Retinal pigment epithelial cell (primary cell): Measurements from ENCODE around the gene MSANTD3.

Experiments
- DNase-seq: peaks from one replicate; pipeline ENCODE4 v3.0.0-alpha.2; 2010; ENCODE audit warnings: low read depth
- H3K4me3 ChIP-seq: 2 replicates; pipeline ENCODE4 v1.5.1; 2011; ENCODE audit warnings: mild to moderate bottlenecking, low read length, control low read depth, moderate library complexity
- TF ChIP-seq, protein P1 (sequence below): conservative IDR thresholded peaks from 2 replicates; pipeline ENCODE4 v1.5.1; 2011; ENCODE audit warnings: low read depth, low read length, control low read depth, inconsistent platforms

Gene MSANTD3

DNA sequence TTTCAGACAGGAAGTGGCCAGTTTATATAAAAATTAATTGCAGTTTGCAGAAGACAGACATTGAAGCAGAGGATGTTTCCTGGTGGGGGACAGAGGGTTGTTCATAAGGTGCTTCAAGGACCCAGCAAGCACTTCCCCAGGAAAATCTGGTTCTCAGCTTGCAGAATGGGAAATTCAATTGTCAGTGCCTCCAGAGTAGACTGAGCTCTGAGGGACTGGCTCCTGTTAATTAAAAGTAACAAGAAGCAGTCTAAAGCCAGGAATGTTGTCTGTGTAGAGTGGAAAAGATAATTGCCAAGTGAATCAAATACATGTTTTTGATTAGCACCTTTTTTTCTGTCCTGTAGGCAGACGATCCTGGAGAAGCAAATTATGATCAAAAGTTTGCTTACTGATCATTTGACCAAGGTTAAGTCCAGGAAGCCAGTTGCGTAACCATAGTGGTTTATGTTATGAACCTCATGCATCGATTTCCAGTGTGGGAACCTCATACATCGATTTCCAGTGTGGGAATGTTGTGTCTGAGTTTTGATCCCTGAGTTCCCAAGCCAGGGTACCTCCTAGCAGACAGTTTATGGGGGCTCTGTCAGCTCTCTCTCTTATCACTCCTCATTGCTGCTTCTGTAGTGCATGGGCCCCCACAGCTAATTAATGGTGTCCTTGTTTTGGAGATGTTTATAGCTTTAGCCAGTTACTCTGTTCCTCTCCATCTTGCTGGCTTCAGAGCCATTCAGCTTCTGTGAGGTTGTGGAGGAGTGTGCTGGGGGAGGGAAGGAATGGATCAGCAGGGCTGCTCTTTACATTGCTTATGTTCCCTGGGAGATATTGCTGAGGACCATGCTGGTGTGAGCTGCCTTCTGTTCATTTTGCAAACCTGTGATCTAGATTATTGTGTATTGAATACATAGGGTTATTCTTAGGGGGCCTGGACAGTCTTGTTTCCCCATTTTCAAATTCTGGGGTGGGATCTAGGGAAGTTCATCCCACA is 17.1 kb downstream of the MSANTD3 start:
- H3K4me3 ChIP-seq = no peak overlapping the region
- no peak for DNase-seq
- TF ChIP-seq, protein P1, sequence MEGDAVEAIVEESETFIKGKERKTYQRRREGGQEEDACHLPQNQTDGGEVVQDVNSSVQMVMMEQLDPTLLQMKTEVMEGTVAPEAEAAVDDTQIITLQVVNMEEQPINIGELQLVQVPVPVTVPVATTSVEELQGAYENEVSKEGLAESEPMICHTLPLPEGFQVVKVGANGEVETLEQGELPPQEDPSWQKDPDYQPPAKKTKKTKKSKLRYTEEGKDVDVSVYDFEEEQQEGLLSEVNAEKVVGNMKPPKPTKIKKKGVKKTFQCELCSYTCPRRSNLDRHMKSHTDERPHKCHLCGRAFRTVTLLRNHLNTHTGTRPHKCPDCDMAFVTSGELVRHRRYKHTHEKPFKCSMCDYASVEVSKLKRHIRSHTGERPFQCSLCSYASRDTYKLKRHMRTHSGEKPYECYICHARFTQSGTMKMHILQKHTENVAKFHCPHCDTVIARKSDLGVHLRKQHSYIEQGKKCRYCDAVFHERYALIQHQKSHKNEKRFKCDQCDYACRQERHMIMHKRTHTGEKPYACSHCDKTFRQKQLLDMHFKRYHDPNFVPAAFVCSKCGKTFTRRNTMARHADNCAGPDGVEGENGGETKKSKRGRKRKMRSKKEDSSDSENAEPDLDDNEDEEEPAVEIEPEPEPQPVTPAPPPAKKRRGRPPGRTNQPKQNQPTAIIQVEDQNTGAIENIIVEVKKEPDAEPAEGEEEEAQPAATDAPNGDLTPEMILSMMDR = no peak

DNA sequence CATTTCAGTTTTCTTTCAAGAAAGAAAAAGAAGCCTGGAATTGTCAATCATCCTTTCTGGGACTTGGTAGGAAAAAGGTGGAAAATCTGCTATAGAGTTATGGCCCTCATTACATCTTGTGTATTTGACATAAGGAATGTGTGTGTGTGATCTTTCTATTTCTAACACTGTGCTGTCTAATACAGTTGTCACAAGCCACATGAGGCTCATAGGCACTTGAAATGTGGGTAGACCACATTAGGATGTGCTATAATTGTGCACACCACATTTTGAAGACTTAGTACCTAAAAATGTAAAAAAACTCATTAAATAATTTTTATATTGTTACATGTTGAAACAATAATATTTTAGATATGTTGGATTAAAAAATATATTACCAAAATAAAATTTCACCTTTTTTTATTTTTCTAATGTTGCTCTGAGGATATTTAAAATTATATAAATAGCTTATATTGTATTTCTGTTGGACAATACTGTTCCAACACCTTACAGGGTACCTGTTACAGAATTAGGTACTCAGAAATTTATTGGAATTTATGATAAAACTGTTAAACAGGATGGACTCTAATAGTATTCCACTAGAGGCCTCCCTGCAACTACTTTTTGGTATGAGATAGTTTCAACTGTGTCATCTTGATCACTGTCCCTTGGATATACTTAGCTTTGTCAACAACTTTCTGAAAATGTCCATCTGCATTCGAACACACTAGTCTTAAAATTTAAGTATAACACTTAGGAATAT is 18.4 kb downstream of the MSANTD3 start:
- no peak overlapping the region for H3K4me3 ChIP-seq
- TF ChIP-seq, protein P1 = no peak
- no peak for DNase-seq

DNA sequence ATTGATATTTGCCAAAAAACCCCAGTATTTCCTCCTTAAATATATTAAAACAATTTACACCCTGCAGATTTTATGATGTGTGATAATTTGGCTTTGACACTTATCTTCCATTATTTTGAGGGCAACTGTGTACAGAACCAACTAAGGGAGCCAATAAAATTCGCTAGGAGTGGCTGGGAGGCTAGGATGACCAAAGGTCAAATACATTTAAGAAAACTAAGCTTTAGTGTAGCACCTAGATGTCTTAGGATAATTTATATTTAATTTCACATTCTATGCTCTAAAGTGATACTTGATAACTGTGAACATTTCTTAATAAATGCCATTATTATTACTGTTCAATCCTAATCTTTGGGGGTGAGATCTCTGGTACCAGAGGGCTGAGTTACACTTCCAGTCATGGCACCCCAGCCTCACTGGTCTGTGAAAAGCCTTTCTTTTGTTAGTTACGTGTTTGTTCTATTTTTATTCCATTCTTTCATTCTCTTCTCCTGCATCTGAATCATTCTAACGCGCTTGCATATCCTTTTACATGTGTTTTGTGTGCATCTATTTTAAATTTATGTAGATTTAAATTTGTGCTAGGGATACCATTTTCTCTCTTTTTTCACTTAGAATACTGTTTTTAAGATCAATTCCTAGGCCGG is 19.1 kb downstream of the MSANTD3 start:
- no peak overlapping the region for H3K4me3 ChIP-seq
- TF ChIP-seq, protein P1 = no peak
- DNase-seq = no peak

DNA sequence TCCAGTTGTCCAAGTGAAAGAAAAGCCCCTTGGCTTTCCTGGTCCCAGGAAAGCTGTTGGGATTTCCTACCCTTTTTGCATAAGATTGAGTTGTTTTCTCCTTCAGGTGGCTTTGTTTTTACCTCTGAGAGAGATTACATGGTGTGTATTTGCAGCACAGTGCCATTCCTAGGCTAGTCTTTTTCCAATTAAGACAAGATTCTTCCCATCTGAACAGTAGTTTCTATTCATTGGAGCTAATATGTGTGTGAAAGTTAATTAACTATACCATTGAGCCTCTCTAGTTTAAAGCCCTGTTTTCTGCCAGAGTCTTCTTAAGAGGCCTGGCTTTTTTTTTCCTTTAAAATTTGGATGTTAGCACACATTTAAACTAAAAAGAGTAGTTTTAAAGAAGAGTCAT is 20.1 kb downstream of the MSANTD3 start:
- no peak for DNase-seq
- TF ChIP-seq, protein P1 = no peak
- no peak overlapping the region for H3K4me3 ChIP-seq

DNA sequence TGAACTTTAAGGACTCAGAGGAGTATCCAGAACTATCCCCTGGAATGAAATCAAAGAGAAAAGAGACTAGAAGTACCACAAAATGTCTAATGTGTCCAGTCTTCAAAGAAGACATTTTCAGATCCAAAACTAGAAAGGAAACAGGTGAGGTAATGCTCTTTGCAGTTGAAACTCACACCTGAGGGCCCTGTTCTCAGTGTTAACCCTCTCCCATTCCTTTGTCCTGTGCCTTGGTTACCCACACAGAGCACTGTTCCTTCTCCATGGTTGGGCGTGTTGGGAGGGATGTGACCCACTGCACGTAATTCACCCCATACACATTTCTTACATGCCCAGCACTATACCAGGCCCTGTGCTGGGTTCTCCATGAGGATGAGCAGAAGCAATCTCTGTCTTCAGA is 21.3 kb downstream of the MSANTD3 start:
- DNase-seq = no peak
- TF ChIP-seq, protein P1 = no peak
- H3K4me3 ChIP-seq = no peak overlapping the region

DNA sequence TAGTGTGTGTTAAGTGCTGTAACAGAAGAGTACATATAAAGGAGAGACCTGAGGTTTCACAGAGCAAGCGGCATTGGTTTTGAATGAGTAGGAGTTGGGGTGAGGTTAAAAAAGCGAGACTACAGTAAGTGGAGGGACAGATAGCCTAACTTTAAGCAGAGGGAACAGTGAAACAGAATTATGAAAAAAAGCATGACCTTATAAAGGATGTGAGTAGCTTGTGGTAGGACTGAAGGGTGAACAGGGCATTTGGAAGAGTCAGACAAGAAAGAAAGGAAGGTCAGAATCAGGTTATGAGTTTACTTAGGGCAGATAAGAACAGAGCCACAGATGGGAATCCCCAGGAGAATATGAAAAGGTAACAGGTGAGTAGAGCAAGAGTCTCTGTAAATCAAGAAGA is 22.5 kb downstream of the MSANTD3 start:
- TF ChIP-seq, protein P1 = no peak
- DNase-seq = no peak
- H3K4me3 ChIP-seq = no peak overlapping the region
